Large intestine (tissue), 3 donors: Measurements from ENCODE around the gene EPHB3. TPM values are rescaled to one million over a fixed set of nuclear protein-coding genes. Genes with fewer than 3 reads are reported as not detected.
"Not testable (repeated sequence)": the region's sequence is repeated elsewhere in the genome, so short reads cannot be mapped to it uniquely, and the experiment has no call there.

ENCODE experiments used
- DNase-seq, 2 donors: peaks; one replicate each; pipeline versions ENCODE4 v3.0.0 to v3.0.0-alpha.2; 2013
- H3K27ac ChIP-seq: one replicate; pipeline ENCODE4 v1.5.1; 2013; ENCODE audit warnings: low read length
- H3K27me3 ChIP-seq: 2 replicates; pipeline ENCODE4 v1.6.1; 2013; ENCODE audit warnings: low read length; ENCODE audit not compliant: control insufficient read depth, insufficient read depth
- H3K36me3 ChIP-seq: 2 replicates; pipeline ENCODE4 v1.6.1; 2013; ENCODE audit warnings: low read length; ENCODE audit not compliant: control insufficient read depth, insufficient read depth
- H3K4me1 ChIP-seq: one replicate; pipeline ENCODE4 v1.6.1; 2013; ENCODE audit warnings: low read length; ENCODE audit not compliant: control insufficient read depth, insufficient read depth
- H3K4me3 ChIP-seq: one replicate; pipeline ENCODE4 v1.5.1; 2013; ENCODE audit warnings: low read length
- H3K9me3 ChIP-seq: one replicate; pipeline ENCODE4 v1.6.1; 2013; ENCODE audit warnings: mild to moderate bottlenecking, low read depth, low read length, moderate library complexity; ENCODE audit not compliant: control insufficient read depth
- WGBS: methylation state at CpG from one replicate; pipeline ENCODE4 v1.1.5; 2013; ENCODE audit warnings: low lambda C conversion rate; ENCODE audit not compliant: insufficient coverage; 5-methylcytosine and 5-hydroxymethylcytosine counted together
- polyA plus RNA-seq: library from polyadenylated mRNA; unstranded; fragments of 120-200 nt; gene quantifications from one replicate; pipeline ENCODE4 v1.2.1, GENCODE V29; 2013

The EPHB3 gene
- polyA plus RNA-seq, 1 donor: 9.3 TPM

GRCh38 chr3:184610245-184610871 lies 48.8 kb downstream of the EPHB3 start:
- Histone ChIP-seq H3K9me3 (no peaks in the 10 kb centered on the region), H3K36me3 (no peaks in the 10 kb centered on the region), H3K4me1 (no peaks in the 10 kb centered on the region), H3K4me3 (no peak overlapping the region), H3K27ac (no peak overlapping the region), H3K27me3 (no peaks in the 10 kb centered on the region)
- no peak for DNase-seq
- no CpG with 5 or more reads among the region's 6 CpGs for WGBS

DNA sequence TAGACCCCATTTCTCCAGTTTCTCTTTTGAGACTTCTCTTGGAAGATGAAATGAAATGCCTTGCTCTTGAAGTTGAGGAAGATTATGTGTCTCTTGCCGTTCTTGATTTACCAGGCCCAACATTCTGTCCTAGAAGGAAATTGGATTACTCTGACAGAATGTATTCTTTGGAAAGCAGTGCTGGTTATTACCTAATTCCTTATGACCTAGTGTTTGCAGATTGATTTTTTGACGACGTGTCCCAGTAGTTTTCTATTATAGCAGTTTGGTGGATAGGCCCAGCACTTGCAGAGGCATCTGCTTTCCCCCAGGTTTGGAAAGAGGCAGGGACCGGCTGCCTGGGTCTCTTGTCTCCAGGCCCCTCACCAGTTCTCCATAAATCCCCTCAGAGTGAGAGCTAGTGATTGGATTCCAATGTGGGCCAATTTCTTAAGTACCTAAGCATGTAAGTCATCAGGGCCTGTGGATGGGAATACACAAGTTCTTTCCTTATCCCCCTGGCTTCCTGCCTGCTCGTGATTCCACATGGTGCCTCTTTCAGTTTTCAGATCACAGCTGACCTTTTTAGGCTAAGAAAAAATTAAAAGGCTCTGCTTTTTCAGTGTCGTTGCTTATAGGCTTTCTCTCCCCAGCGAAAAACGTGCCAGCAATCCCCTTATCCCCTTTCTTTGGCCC lies 50.2 kb downstream of the EPHB3 start:
- H3K4me3 ChIP-seq: no peak overlapping the region
- H3K9me3 ChIP-seq: no peaks in the 10 kb centered on the region
- DNase-seq: no peak
- no peaks in the 10 kb centered on the region for H3K4me1 ChIP-seq
- no peaks in the 10 kb centered on the region for H3K27me3 ChIP-seq
- H3K36me3 ChIP-seq: no peaks in the 10 kb centered on the region
- no peak overlapping the region for H3K27ac ChIP-seq
- 100% methylated on average over 1 of the region's 8 CpGs for WGBS

GRCh38 chr3:184615396-184615795 lies 53.8 kb downstream of the EPHB3 start:
- no CpG with 5 or more reads among the region's 1 CpG for WGBS
- no peaks in the 10 kb centered on the region for H3K9me3 ChIP-seq
- no peaks in the 10 kb centered on the region for H3K36me3 ChIP-seq
- DNase-seq: no peak
- H3K4me3 ChIP-seq: no peak overlapping the region
- H3K4me1 ChIP-seq: peaks cover 15% of the 10 kb centered on the region
- no peak overlapping the region for H3K27ac ChIP-seq
- H3K27me3 ChIP-seq: no peaks in the 10 kb centered on the region

DNA sequence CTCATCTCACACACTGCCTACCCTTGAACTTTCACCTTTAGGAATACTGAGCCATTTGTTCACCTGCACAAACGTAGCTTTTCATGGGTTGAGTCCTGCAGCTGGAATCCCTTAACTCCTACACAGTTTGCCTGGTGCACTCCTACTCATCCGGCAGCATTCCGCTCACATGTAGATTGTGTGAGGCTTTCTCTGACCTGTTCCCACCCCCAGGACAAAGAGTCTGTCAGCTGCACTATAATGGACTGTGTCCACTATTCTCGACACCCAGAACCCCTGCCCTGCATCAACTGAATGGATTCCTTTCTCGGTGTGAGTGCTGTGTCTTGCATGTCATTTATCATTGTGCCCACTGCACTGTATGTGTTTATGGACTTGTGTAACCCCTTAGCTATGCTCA lies 54.9 kb downstream of the EPHB3 start:
- no peak overlapping the region for H3K27ac ChIP-seq
- peaks cover 17% of the 10 kb centered on the region for H3K4me1 ChIP-seq
- no peak overlapping the region for H3K4me3 ChIP-seq
- H3K9me3 ChIP-seq: no peaks in the 10 kb centered on the region
- no CpG with 5 or more reads among the region's 5 CpGs for WGBS
- H3K36me3 ChIP-seq: no peaks in the 10 kb centered on the region
- no peaks in the 10 kb centered on the region for H3K27me3 ChIP-seq
- no peak for DNase-seq

GRCh38 chr3:184617306-184617705 lies 55.7 kb downstream of the EPHB3 start:
- peaks cover 17% of the 10 kb centered on the region for H3K4me1 ChIP-seq
- WGBS: 96% methylated on average over 4 of the region's 4 CpGs
- not testable (repeated sequence) for H3K9me3 ChIP-seq, H3K4me3 ChIP-seq, H3K36me3 ChIP-seq, H3K27ac ChIP-seq, DNase-seq, H3K27me3 ChIP-seq

DNA sequence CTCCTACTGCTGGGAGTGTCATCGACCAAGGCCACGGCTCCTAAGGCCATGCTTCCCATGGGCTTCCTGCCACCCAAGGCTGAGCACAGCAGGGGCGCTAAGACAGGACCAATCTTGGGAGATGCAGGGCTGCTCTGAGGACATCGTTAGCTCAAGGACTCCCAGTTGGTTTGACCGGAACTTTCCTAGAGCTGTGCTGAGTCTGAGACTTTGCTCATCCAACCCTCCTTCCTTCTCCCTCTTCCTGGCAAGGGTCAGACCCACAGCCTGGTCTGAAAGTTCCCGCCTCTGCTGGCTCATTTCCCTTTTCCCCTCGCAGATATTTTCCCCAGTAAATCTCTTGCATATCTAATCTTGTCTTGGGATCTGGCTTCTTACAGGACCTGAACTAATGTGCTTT lies 57.2 kb downstream of the EPHB3 start:
- Histone ChIP-seq H3K9me3 (no peaks in the 10 kb centered on the region), H3K27ac (no peak overlapping the region), H3K4me3 (no peak overlapping the region), H3K27me3 (no peaks in the 10 kb centered on the region), H3K36me3 (no peaks in the 10 kb centered on the region), H3K4me1 (peaks cover 17% of the 10 kb centered on the region)
- no peak for DNase-seq
- no CpG with 5 or more reads among the region's 7 CpGs for WGBS

DNA sequence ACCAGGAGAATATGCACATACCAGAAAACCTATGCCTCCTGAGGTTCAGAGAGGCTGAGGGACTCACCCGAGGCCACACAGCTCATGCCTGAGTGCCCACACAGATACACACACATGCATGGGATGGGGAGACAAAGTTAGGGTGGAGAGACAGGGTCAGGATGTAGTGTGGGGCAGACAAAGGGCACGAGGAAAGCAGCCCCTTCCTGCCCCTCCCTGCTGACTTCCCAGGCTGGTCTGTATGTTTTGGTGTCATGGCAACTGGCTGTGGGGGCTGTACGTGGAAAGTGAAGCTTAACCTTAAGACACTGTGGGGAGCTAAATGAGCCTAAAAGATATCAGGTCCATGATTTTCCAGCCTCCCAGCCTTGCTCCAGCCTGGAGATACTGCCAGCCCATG lies 57.8 kb downstream of the EPHB3 start:
- no CpG with 5 or more reads among the region's 3 CpGs for WGBS
- Histone ChIP-seq H3K27me3 (no peaks in the 10 kb centered on the region), H3K4me1 (peaks cover 17% of the 10 kb centered on the region), H3K9me3 (no peaks in the 10 kb centered on the region), H3K36me3 (no peaks in the 10 kb centered on the region), H3K4me3 (no peak overlapping the region), H3K27ac (peak overlapping the region; percentile 49)
- peak in 1 of 2 donors; percentile 41 for DNase-seq

DNA sequence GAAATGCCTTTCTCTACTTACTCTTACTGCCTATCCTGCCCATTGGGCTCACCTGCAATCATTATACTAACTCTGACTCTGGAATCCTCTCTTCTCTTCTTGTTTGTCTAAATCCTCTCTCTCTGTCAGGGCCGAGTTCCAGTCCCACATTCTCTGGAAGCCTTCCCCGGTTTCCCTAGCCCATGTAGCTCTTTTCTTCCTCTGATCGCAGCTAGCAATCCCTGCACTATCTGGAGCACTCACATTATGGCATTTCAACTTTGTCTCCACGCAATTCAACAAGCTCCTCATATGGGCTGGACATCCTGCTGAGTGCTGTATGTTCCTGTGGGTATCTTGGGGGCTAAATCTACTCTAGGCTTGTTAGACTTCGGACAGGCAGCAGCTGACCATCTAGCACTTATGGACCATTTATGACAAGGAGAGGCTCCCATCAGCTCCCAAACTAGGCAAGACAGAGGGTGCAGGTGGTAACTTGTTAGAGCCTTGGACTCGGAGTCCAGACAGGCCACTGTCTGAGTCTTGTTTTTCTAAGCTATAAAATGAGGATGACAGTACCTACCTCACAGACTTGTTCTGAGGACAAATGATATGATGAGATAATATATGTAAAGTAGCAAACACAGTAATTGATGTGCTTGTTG lies 58.3 kb downstream of the EPHB3 start:
- Histone ChIP-seq H3K9me3 (no peaks in the 10 kb centered on the region), H3K4me1 (peaks cover 17% of the 10 kb centered on the region), H3K36me3 (no peaks in the 10 kb centered on the region), H3K27me3 (no peaks in the 10 kb centered on the region), H3K27ac (peak overlapping the region; percentile 49), H3K4me3 (no peak overlapping the region)
- 67% methylated on average over 1 of the region's 6 CpGs for WGBS
- peak; percentile 75 to 77 for DNase-seq

GRCh38 chr3:184620475-184621119 lies 59.0 kb downstream of the EPHB3 start:
- WGBS: no CpG with 5 or more reads among the region's 7 CpGs
- no peaks in the 10 kb centered on the region for H3K27me3 ChIP-seq
- H3K4me1 ChIP-seq: peaks cover 17% of the 10 kb centered on the region
- no peaks in the 10 kb centered on the region for H3K9me3 ChIP-seq
- no peak overlapping the region for H3K27ac ChIP-seq
- H3K4me3 ChIP-seq: no peak overlapping the region
- no peak for DNase-seq
- H3K36me3 ChIP-seq: no peaks in the 10 kb centered on the region

- H3K27ac ChIP-seq, H3K4me3 ChIP-seq, H3K9me3 ChIP-seq, H3K36me3 ChIP-seq, H3K27me3 ChIP-seq, DNase-seq: not testable (repeated sequence)
- H3K4me1 ChIP-seq: peaks cover 17% of the 10 kb centered on the region
- WGBS: 73% methylated on average over 2 of the region's 13 CpGs
Measured at GRCh38 chr3:184622156-184622555, 60.6 kb downstream of the EPHB3 start.
